Panc1 (cell line): ENCODE data around the gene ANKRD36.
"Not testable (repeated sequence)": the region's sequence is repeated elsewhere in the genome, so short reads cannot be mapped to it uniquely, and the experiment has no call there.

Experiments used
- POLR2AphosphoS5 ChIP-seq: IDR thresholded peaks from 2 replicates; pipeline ENCODE4 v1.6.1; 2012; ENCODE audit warnings: mild to moderate bottlenecking, low read depth, low read length, moderate library complexity
- TF ChIP-seq, protein P1 (sequence below): fragments of 450-650 bp; IDR thresholded peaks from 2 replicates; pipeline ENCODE4 v1.5.1; 2017; ENCODE audit warnings: mild to moderate bottlenecking

DNA sequence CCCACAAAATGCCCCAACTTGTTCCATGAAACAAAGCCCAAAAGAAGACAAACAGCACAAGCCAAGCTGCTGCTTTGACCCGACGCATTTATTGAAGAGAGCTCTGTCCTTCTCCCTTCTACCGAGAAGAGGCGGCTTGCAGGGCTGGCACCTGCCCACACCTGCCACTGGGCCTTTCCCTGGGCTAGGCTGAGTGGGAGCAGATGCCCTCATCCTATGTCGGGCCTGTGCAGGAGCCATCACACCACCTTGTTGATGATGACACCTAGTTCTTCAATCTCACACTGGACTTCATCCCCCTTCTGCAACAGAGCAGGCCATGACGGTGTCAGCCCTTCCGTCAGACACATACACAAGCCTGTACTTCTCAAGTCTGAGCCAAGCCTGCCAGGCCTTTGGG lies 29.4 kb upstream of the ANKRD36 start:
- TF ChIP-seq, protein P1, sequence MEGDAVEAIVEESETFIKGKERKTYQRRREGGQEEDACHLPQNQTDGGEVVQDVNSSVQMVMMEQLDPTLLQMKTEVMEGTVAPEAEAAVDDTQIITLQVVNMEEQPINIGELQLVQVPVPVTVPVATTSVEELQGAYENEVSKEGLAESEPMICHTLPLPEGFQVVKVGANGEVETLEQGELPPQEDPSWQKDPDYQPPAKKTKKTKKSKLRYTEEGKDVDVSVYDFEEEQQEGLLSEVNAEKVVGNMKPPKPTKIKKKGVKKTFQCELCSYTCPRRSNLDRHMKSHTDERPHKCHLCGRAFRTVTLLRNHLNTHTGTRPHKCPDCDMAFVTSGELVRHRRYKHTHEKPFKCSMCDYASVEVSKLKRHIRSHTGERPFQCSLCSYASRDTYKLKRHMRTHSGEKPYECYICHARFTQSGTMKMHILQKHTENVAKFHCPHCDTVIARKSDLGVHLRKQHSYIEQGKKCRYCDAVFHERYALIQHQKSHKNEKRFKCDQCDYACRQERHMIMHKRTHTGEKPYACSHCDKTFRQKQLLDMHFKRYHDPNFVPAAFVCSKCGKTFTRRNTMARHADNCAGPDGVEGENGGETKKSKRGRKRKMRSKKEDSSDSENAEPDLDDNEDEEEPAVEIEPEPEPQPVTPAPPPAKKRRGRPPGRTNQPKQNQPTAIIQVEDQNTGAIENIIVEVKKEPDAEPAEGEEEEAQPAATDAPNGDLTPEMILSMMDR = not testable (repeated sequence)
- TF ChIP-seq POLR2AphosphoS5 = not testable (repeated sequence)
